OCI-LY1 (cell line): ENCODE results near the gene SLC7A6OS.

Source experiments
- H2AFZ ChIP-seq: fragments of 200-600 bp; sonication (generic), shearing (Covaris generic); 2 replicates; pipeline ENCODE4 v1.6.0; 2014; ENCODE audit warnings: antibody characterized with exemption, mild to moderate bottlenecking, low read length
- H3F3A ChIP-seq: fragments of 200-600 bp; sonication (generic), shearing (Covaris generic); 2 replicates; pipeline ENCODE4 v1.6.0; 2014; ENCODE audit warnings: mild to moderate bottlenecking, antibody characterized with exemption, low read length, moderate library complexity; ENCODE audit not compliant: insufficient read depth
- H3K27ac ChIP-seq: fragments of 200-600 bp; sonication (generic); 2 replicates; pipeline ENCODE4 v1.5.1; 2014; ENCODE audit warnings: low read length, mixed run types, mild to moderate bottlenecking, low read depth; ENCODE audit not compliant: poor library complexity, severe bottlenecking
- H3K27me3 ChIP-seq: fragments of 200-600 bp; sonication (generic); 2 replicates; pipeline ENCODE4 v1.6.0; 2014; ENCODE audit warnings: antibody characterized with exemption, mild to moderate bottlenecking, low read length, moderate library complexity; ENCODE audit not compliant: insufficient read depth
- H3K36me3 ChIP-seq: fragments of 200-600 bp; sonication (generic); 2 replicates; pipeline ENCODE4 v1.6.1; 2014; ENCODE audit warnings: mild to moderate bottlenecking, antibody characterized with exemption, low read length, moderate library complexity, mixed read lengths; ENCODE audit not compliant: insufficient read depth
- H3K4me1 ChIP-seq: fragments of 200-600 bp; sonication (generic); 2 replicates; pipeline ENCODE4 v1.5.1; 2014; ENCODE audit warnings: mild to moderate bottlenecking, low read length, moderate library complexity; ENCODE audit not compliant: insufficient read depth, severe bottlenecking
- H3K4me2 ChIP-seq: fragments of 200-600 bp; sonication (generic), shearing (Covaris generic); 2 replicates; pipeline ENCODE4 v1.6.1; 2014; ENCODE audit warnings: low read length
- H3K4me3 ChIP-seq: fragments of 200-600 bp; sonication (generic); 2 replicates; pipeline ENCODE4 v1.5.1; 2014; ENCODE audit warnings: low read length, low read depth, mild to moderate bottlenecking, mixed read lengths; ENCODE audit not compliant: poor library complexity, severe bottlenecking
- H3K79me2 ChIP-seq: fragments of 200-600 bp; shearing (Covaris generic); 2 replicates; pipeline ENCODE4 v1.6.1; 2016; ENCODE audit warnings: mixed run types, low read length, mixed read lengths; ENCODE audit not compliant: insufficient read depth
- H3K9ac ChIP-seq: fragments of 200-600 bp; sonication (generic), shearing (Covaris generic); 2 replicates; pipeline ENCODE4 v1.6.1; 2014; ENCODE audit warnings: mild to moderate bottlenecking, low read length, mixed read lengths
- H3K9me2 ChIP-seq: fragments of 200-600 bp; sonication (generic), shearing (Covaris generic); 2 replicates; pipeline ENCODE4 v1.6.1; 2014; ENCODE audit warnings: low read depth, mild to moderate bottlenecking, low read length, mixed read lengths
- H3K9me3 ChIP-seq: fragments of 200-600 bp; shearing (Covaris generic); 2 replicates; pipeline ENCODE4 v1.6.1; 2014; ENCODE audit warnings: low read length, mixed read lengths
- H4K20me1 ChIP-seq: fragments of 200-600 bp; sonication (generic), shearing (Covaris generic); 2 replicates; pipeline ENCODE4 v1.6.0; 2016; ENCODE audit warnings: mild to moderate bottlenecking, low read length; ENCODE audit not compliant: insufficient read depth
- CTCF ChIP-seq: fragments of 200-600 bp; sonication (generic), shearing (Covaris generic); IDR thresholded peaks from 2 replicates; pipeline ENCODE4 v1.5.1; 2017; ENCODE audit warnings: mild to moderate bottlenecking, antibody characterized with exemption, low read length, moderate library complexity, mixed read lengths
- EZH2 ChIP-seq: fragments of 200-600 bp; sonication (generic), shearing (Covaris generic); IDR thresholded peaks from 2 replicates; pipeline ENCODE4 v1.8.0; 2017; ENCODE audit warnings: borderline replicate concordance, mixed run types, mild to moderate bottlenecking, antibody characterized with exemption, low read length, moderate library complexity, mixed read lengths

Gene SLC7A6OS

GRCh38 chr16:68300734-68301459 is 9.8 kb downstream of the SLC7A6OS start:
- no peaks in the 10 kb centered on the region for H3K9me3 ChIP-seq
- no peaks in the 10 kb centered on the region for H3K9me2 ChIP-seq
- no peaks in the 10 kb centered on the region for H3K4me1 ChIP-seq
- no peak overlapping the region for H3K4me2 ChIP-seq
- no peak overlapping the region for H3K4me3 ChIP-seq
- H3K36me3 ChIP-seq: peaks cover 99% of the 10 kb centered on the region
- no peak overlapping the region for H2AFZ ChIP-seq
- no peaks in the 10 kb centered on the region for H3K79me2 ChIP-seq
- no peaks in the 10 kb centered on the region for H3K27me3 ChIP-seq
- H3K27ac ChIP-seq: no peak overlapping the region
- H3K9ac ChIP-seq: no peak overlapping the region
- H4K20me1 ChIP-seq: no peaks in the 10 kb centered on the region
- peaks cover 3% of the 10 kb centered on the region; the same call in 1 of the 2 replicates for H3F3A ChIP-seq
- TF ChIP-seq EZH2: no peak
- TF ChIP-seq CTCF: no peak

- H3K79me2 ChIP-seq: no peaks in the 10 kb centered on the region
- TF ChIP-seq EZH2: no peak
- no peak for TF ChIP-seq CTCF
- no peak overlapping the region for H3K4me3 ChIP-seq
- H3K4me1 ChIP-seq: no peaks in the 10 kb centered on the region
- H3K9me3 ChIP-seq: no peaks in the 10 kb centered on the region
- no peak overlapping the region for H3K4me2 ChIP-seq
- no peaks in the 10 kb centered on the region for H4K20me1 ChIP-seq
- no peaks in the 10 kb centered on the region for H3K9me2 ChIP-seq
- peaks cover 3% of the 10 kb centered on the region; the same call in 1 of the 2 replicates for H3F3A ChIP-seq
- H3K27me3 ChIP-seq: no peaks in the 10 kb centered on the region
- H3K27ac ChIP-seq: no peak overlapping the region
- no peak overlapping the region for H3K9ac ChIP-seq
- H3K36me3 ChIP-seq: peaks cover 99% of the 10 kb centered on the region
- H2AFZ ChIP-seq: no peak overlapping the region
Observed at GRCh38 chr16:68299571-68300453, 10.9 kb downstream of the SLC7A6OS start.

- Histone ChIP-seq H2AFZ (no peak overlapping the region), H3K27ac (no peak overlapping the region), H3K4me2 (no peak overlapping the region), H3K79me2 (no peaks in the 10 kb centered on the region), H3K4me1 (no peaks in the 10 kb centered on the region), H4K20me1 (no peaks in the 10 kb centered on the region), H3K9me2 (no peaks in the 10 kb centered on the region), H3K36me3 (peaks cover 100% of the 10 kb centered on the region), H3K9ac (no peak overlapping the region), H3F3A (peaks cover 3% of the 10 kb centered on the region; the same call in 1 of the 2 replicates), H3K27me3 (no peaks in the 10 kb centered on the region), H3K9me3 (no peaks in the 10 kb centered on the region), H3K4me3 (no peak overlapping the region)
- TF ChIP-seq EZH2 (no peak), CTCF (no peak)
Observed at GRCh38 chr16:68298907-68299561, 11.7 kb downstream of the SLC7A6OS start.
